Fibroblast of skin of left biceps (primary cell): Measurements from ENCODE around the gene GALNT17.

Experiments used
- DNase-seq, 2 experiments: peaks; one replicate each; pipeline ENCODE4 v3.0.0-alpha.2; 2013; ENCODE audit warnings: low read depth in 2 of 2

Gene GALNT17

DNA sequence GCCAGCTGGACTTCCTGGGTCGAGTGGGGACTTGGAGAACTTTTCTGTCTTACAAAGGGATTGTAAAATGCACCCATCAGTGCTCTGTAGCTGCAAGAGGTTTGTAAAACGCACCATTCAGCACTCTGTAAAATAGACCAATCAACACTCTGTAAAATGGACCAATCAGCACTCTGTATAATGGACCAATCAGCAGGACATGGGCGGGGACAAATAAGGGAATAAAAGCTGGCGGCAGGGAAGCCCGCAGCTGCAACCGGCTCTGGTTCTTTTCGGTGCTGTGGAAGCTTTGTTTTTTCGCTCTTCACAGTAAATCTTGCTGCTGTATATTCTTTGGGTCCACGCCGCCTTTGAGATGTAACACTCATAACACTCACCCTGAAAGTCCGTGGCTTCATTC is 151.9 kb downstream of the GALNT17 start:
- DNase-seq: no peak

DNA sequence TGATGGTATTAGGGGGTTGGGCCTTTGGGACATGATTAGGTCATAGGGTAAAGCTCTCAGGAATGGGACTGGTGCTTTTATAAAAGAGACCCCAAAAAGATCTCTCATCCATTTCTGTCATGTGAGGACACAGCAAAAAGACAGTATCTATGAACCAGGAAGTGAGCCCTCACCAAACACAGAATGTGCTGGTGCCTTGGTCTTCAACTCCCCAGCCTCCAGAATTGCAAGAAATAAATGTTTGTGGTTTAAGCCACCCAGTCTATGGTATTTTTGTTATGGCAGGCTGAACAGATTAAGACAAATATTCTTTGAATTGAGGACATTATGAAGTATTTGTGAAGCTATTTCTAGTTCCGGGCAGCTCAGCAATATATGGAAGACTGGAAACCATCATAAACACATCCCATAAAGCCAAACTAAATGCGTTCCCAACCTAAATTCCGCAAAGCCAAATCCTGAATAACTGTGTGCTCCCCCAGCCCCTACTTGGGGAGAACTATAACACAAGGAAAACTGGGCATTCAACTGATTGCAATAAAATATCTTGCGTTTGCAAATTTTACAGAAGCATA is 153.7 kb downstream of the GALNT17 start:
- DNase-seq: no peak

DNA sequence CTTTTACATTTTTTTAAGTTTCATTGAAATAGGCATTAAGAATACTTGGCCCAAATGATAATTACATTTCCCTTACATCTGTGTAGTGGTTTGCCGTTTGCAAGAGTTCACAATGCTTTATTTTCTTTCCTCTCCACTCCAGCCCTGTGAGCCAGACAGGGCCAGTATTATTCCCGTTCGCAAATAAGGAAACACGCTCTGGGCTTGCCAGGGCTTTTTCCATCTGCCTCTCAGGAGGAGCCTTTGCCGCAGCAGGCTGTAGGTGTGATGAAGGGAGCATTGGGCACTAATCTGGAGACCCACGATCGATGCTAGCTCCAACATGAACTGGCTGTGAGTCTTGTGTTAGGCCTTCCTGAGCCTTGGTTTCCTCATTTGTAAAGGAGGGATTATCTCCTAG is 154.4 kb downstream of the GALNT17 start:
- no peak for DNase-seq

DNA sequence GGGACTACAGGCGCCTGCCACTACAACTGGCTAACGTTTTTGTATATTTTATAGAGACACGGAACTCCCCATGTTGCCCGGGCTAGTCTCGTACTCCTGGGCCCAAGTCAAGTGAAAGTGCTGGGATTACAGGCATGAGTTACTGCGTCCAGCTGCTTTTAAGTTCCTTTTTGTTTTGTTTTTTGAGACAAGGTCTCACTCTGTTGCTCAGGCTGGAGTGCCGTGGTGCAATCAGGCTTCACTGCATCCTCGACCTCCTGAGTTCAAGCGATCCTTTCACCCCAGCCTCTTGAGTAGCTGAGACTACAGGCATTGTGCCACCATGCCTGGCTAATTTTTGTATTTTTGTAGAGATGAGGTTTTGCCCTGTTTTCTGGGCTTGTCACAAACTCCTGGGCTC is 155.0 kb downstream of the GALNT17 start:
- no peak for DNase-seq

GRCh38 chr7:71290452-71290851 is 158.5 kb downstream of the GALNT17 start:
- no peak for DNase-seq

- no peak for DNase-seq
Measured at GRCh38 chr7:71298378-71298777, 166.4 kb downstream of the GALNT17 start.

- no peak for DNase-seq
Measured at GRCh38 chr7:71300086-71300485, 168.1 kb downstream of the GALNT17 start.

DNA sequence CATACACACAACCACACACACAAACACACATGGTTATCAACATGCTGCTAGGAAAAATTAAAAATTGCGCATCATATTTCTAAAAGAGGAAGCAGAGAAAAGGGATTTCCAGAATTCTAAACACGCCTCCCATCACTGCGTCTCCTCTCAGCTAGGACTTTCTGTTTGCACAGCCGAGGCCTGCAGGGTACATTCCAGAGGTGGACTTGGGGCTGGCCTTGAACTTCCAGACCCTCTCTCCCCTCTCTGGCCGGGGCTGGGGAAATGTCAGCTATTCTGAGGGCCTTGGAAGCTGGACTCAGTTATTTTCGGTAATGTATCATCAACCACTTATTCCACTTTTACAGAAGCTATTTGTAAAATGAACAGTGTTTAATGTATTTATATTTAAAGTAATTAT is 168.7 kb downstream of the GALNT17 start:
- DNase-seq: no peak

DNA sequence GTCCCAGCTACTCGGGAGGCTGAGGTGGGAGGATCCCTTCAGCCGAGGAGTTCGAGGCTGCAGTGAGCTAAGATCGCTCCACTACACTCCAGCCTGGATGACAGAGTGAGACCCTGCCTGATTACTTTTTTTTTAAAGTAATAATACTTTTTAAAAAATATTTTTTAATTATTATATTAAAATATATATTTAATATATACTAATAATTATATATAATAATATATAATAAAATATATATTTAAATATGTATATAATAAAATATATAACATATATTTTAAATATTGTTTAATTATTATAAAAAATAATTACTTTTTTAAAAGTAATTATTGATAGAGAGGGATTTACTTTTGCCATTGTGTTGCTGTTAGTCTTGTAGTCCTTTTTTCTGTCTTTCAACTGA is 169.2 kb downstream of the GALNT17 start:
- no peak for DNase-seq

DNA sequence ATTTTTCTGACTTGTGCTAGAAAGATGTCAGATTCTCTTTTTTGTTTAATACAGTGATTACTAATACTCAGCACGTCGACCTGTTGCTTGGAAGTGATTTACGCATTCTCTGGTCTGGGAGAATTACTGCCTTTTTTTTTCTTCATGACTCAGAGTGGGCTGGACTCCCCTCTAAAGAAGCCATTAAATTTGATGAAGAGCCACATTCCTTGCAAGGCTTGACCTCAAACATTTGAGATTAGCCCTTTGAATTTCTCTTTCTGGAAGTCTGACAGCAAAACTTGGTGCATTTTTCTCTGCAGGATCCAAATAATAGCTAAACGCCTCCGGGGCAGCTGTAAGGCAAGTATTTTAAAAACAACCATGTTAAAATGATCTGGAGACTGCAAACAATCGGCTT is 171.6 kb downstream of the GALNT17 start:
- peak; percentile 42 to 50 for DNase-seq

DNA sequence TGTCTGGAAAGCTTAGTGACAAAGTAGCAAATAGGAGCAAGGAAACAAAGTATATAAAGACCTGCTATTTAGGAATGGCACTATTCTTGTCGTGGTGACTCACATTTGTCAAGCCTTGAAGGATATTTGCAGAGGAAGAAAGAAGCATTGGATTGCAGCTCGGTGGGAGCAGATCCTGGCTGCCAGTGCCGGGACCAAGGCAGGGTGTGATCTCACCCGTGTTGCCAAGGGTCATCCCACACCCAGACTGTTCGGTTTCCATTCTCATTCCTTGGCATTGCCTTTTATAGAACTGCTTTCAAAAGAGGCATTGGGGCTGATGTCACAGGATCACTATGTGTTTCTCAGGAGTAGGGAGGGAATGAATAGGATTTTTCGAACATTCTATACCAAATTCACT is 176.2 kb downstream of the GALNT17 start:
- DNase-seq: peak; percentile 10 to 17

- DNase-seq: no peak
Measured at GRCh38 chr7:71311576-71311975, 179.6 kb downstream of the GALNT17 start.

DNA sequence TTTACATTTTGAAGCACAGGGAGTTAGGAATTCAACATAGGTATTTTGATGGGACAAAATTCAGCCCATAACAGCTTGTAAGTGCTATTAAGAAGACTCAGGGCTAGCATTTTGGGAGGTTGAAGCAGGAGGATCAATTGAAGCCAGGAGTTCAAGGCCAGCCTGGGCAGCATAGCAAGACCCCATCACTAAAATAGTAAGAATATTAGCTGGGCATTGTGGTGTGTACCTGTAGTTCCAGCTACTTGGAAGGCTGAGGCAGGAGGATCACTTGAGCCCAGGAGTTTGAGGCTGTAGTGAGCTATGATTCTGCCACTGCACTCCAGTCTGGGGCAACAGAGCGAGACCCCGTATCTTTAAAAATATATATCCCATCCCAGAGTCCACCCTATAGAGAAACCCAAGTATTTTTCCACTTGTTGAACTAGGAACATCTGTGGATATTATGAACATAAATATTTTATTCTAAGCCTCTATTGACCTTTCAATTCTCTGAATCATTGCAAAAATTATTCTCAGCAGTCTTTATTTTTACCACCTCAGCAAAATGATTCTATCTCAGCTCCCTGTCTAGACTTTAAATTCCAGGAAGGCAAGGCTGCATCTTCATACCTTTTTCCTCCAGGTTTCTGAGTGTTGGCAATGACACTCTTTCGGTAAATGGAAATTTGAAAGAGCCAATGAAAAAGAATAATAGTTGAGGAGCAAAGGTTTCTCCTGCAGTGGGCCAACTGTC is 181.0 kb downstream of the GALNT17 start:
- DNase-seq: no peak

- DNase-seq: no peak
Measured at GRCh38 chr7:71313553-71313952, 181.6 kb downstream of the GALNT17 start.

DNA sequence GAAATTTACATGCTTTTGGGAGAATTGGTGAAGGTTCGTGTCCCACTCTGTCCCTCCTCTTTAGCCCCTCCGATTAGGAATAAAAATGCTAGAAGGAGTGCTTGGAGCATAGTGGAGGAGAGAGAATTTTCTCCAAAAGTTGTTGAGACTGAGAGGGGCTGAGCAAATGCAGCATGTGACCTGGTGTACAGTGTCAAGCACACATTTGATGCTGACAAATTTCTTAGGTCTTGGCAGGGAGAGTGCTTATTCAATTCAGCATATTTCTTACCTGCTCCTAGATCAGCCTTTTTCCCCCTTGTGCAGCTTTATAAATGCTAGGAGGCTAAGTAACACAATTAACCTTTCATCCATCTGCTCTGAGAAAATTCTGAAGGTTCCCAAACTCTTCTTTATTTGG is 189.0 kb downstream of the GALNT17 start:
- no peak for DNase-seq

DNA sequence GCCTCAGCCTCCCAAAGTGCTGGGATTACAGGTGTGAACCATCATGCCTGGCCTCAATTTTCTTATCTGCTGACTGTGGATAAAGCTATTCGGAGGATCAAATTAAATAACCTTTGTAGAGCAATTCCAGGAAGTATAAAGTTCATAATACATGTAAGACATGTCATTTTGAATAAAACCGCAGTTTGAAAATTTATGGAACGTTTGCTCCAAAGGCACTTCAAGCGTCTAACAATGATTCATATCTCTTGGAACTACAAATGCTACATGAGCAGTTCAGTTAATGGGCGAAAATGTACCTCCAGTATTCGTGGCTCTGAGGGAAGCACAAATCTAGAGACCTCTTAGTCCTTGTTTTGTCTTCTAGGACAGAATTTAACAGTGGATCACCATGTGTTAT is 190.3 kb downstream of the GALNT17 start:
- DNase-seq: no peak

- no peak for DNase-seq
Measured at GRCh38 chr7:71323726-71324125, 191.8 kb downstream of the GALNT17 start.

DNA sequence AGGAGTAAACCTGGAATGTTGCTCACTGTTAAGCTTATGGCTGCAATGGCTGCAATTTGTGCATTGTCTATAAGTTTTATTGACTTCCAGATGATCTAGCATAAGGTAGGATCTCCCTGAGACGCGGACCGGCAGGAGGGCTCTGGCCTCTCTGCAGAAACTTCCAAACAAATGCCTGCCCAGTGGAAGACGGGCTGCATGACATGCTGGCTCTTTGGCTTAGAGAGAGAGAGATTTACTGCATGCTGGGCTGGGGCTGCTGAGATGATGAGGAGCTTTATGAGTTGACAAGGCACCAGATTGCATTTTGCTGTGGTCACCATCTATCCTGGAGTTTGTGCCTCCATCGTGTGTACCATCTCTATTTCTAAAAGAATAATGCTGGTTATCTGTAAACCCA is 193.2 kb downstream of the GALNT17 start:
- DNase-seq: no peak

DNA sequence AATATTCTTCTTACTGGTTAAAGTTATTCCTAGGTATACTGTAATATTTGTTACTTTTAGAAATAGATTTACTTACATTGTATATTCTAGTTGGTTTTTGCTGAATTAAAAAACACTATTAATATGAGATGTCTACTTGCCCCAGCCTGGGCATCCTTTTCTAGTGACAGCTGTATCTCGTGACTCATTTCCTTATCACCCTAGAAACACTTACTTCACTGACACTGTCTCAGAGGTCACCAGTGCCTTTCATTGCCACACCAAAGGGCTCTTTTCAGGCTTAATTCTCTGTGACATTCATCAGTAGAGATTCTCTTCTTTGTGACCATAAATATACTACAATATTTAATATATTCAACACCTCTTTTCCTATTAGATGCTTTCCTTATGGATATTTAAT is 194.7 kb downstream of the GALNT17 start:
- DNase-seq: no peak

- DNase-seq: no peak
Measured at GRCh38 chr7:71327946-71328345, 196.0 kb downstream of the GALNT17 start.

- DNase-seq: no peak
Measured at GRCh38 chr7:71329030-71329660, 197.2 kb downstream of the GALNT17 start.

- DNase-seq: no peak
Measured at GRCh38 chr7:71332207-71332606, 200.3 kb downstream of the GALNT17 start.

- DNase-seq: no peak
Measured at GRCh38 chr7:71334541-71334940, 202.6 kb downstream of the GALNT17 start.
